GM12878 (cell line): Measurements from ENCODE around the gene ZSCAN20. TPM values are rescaled to one million over a fixed set of nuclear protein-coding genes. Genes with fewer than 3 reads are reported as not detected.

Experiments used
- ATAC-seq: fragments of 200-7000 bp; cut with Tn5 transposase; 3 replicates; pipeline ENCODE4 v1.9.1; 2020; ENCODE audit warnings: mild to moderate bottlenecking, moderate library complexity
- BruUV-seq: library from RNA; stranded (reverse); fragments of 400-500 nt; replicated peaks from 2 replicates; lab custom pipeline; 2021; lab: Mats Ljungman, UMichigan
- CTCF ChIA-PET: fragments of 300-600 bp; sonication (Branson Sonifier 250); formaldehyde crosslinking; extraction: SDS; loops from one replicate; lab custom pipeline; 2021; ENCODE audit warnings: inconsistent platforms; lab: Yijun Ruan, JAX
- POLR2A ChIA-PET: fragments of 350-600 bp; formaldehyde crosslinking; extraction: SDS; loops from one replicate; lab custom pipeline; 2021; ENCODE audit warnings: inconsistent platforms; lab: Charles Lee
- RAD21 ChIA-PET: fragments of 300-600 bp; sonication (Branson Sonifier 250); formaldehyde crosslinking; loops from one replicate; lab custom pipeline; 2023; ENCODE audit warnings: antibody characterized with exemption; ENCODE audit not compliant: unreplicated experiment; lab: Charles Lee
- SMC1A ChIA-PET: fragments of 300-600 bp; sonication (Branson Sonifier 250); formaldehyde crosslinking; loops from one replicate; lab custom pipeline; 2023; ENCODE audit not compliant: unreplicated experiment, uncharacterized antibody; lab: Charles Lee
- DNase-seq: peaks from one replicate; pipeline ENCODE4 v3.0.0-alpha.2; 2011; ENCODE audit warnings: low read depth, low spot score
- FAIRE-seq: peaks from 3 replicates; lab custom pipeline; 2011; peaks lifted over from hg19 to GRCh38; lab: Jason Lieb, UNC
- H2AFZ ChIP-seq: 2 replicates; pipeline ENCODE4 v1.6.0; 2011; ENCODE audit warnings: low read depth, low read length, control low read depth; ENCODE audit not compliant: control insufficient read depth
- H3K27ac ChIP-seq: 2 replicates; pipeline ENCODE4 v1.5.1; 2011; ENCODE audit warnings: control low read depth; ENCODE audit not compliant: control insufficient read depth, insufficient read depth
- H3K27me3 ChIP-seq, 2 experiments: replicated peaks in 1 of 2; 2 replicates each; pipeline versions ENCODE4 v1.6.0 to v1.6.1; 2011; ENCODE audit warnings: low read length in 1 of 2; ENCODE audit not compliant: control insufficient read depth in 2 of 2, insufficient read depth in 2 of 2
- H3K36me3 ChIP-seq, 2 experiments: 2 replicates each; pipeline ENCODE4 v1.5.1; 2011; ENCODE audit warnings: low read length in 1 of 2; ENCODE audit not compliant: control insufficient read depth in 2 of 2, insufficient read depth in 2 of 2
- H3K4me1 ChIP-seq: 2 replicates; pipeline ENCODE4 v1.6.1; 2011; ENCODE audit warnings: mild to moderate bottlenecking, low read length, moderate library complexity, mixed read lengths; ENCODE audit not compliant: control insufficient read depth, insufficient read depth
- H3K4me2 ChIP-seq: 2 replicates; pipeline ENCODE4 v1.6.0; 2011; ENCODE audit warnings: control low read depth; ENCODE audit not compliant: control insufficient read depth, insufficient read depth
- H3K4me3 ChIP-seq: fragments of 200-600 bp; sonication (generic); 2 replicates; pipeline ENCODE4 v1.5.1; 2016
- H3K79me2 ChIP-seq: 2 replicates; pipeline ENCODE4 v1.6.0; 2011; ENCODE audit warnings: low read length; ENCODE audit not compliant: control insufficient read depth, insufficient read depth
- H3K9ac ChIP-seq: 2 replicates; pipeline ENCODE4 v1.8.0; 2011; ENCODE audit warnings: low read length, control low read depth, mixed read lengths; ENCODE audit not compliant: control insufficient read depth, insufficient read depth
- H3K9me3 ChIP-seq: replicated peaks from 3 replicates; pipeline ENCODE4 v1.5.1; 2011; ENCODE audit warnings: mild to moderate bottlenecking, low read length; ENCODE audit not compliant: control insufficient read depth, insufficient read depth
- H4K20me1 ChIP-seq: 2 replicates; pipeline ENCODE4 v1.6.0; 2011; ENCODE audit not compliant: control insufficient read depth, insufficient read depth
- CBX5 ChIP-seq: sonication (generic); IDR thresholded peaks from 2 replicates; pipeline ENCODE4 v1.6.1; 2016; ENCODE audit warnings: low read depth, moderate library complexity, mild to moderate bottlenecking, inconsistent platforms
- ETV6 ChIP-seq, 2 experiments: fragments of 450-650 bp in 1 of 2; IDR thresholded peaks in 1 of 2; conservative IDR thresholded peaks in 1 of 2; 2 replicates each; pipeline ENCODE4 v1.6.1; 2014; ENCODE audit warnings: antibody characterized with exemption in 1 of 2, borderline replicate concordance in 1 of 2, low read depth in 1 of 2, mild to moderate bottlenecking in 1 of 2, moderate library complexity in 1 of 2
- MTA2 ChIP-seq: fragments of 450-650 bp; IDR thresholded peaks from 2 replicates; pipeline ENCODE4 v1.6.1; 2016; ENCODE audit warnings: low read depth, mild to moderate bottlenecking, moderate library complexity
- MYB ChIP-seq: fragments of 150-350 bp; IDR thresholded peaks from 2 replicates; pipeline ENCODE4 v1.6.1; 2014; ENCODE audit warnings: mild to moderate bottlenecking, low read depth, low read length, borderline replicate concordance
- NRF1 ChIP-seq: conservative IDR thresholded peaks from 2 replicates; pipeline ENCODE4 v1.6.1; 2011; ENCODE audit warnings: mild to moderate bottlenecking, low read depth, low read length, improper control_type of control experiment
- SIN3A ChIP-seq: IDR thresholded peaks from 2 replicates; pipeline ENCODE4 v1.6.1; 2012; ENCODE audit warnings: low read depth, low read length, improper control_type of control experiment
- SPI1 ChIP-seq: IDR thresholded peaks from 2 replicates; pipeline ENCODE4 v1.6.1; 2011; ENCODE audit warnings: low read depth, mild to moderate bottlenecking, low read length, moderate library complexity, borderline replicate concordance; ENCODE audit not compliant: insufficient read depth
- ZBTB11 ChIP-seq: fragments of 450-650 bp; formaldehyde crosslinking; IDR thresholded peaks from 2 replicates; pipeline ENCODE4 v1.5.0; 2022; ENCODE audit warnings: mild to moderate bottlenecking, missing genetic modification characterization
- WGBS: methylation state at CpG from one replicate; pipeline ENCODE4 v1.1.6; 2016; ENCODE audit warnings: low lambda C conversion rate; ENCODE audit not compliant: insufficient replicate concordance, insufficient coverage; ENCODE audit errors: missing lambda C conversion rate; 5-methylcytosine and 5-hydroxymethylcytosine counted together
- in situ Hi-C: fragments of 300-500 bp; cut with MboI; formaldehyde crosslinking; loops from 9 replicates; pipeline ENCODE4 v1.14.3; 2018; ENCODE audit warnings: mixed read lengths
- intact Hi-C: fragments of 100-400 bp; cut with micrococcal nuclease; formaldehyde crosslinking; loops from one replicate; pipeline ENCODE4 v1.14.2; 2022; ENCODE audit not compliant: unreplicated experiment
- polyA plus RNA-seq, 11 experiments: library from polyadenylated mRNA; depleted of rRNA in 4 of 11; unstranded in 6 of 11; stranded (reverse) in 5 of 11; fragments of >200 nt; fragmentation: Nextera tagmentation in 4 of 11; fragmentation: Illumina TruSeq in 1 of 11; extraction: Ambion mirVana in 4 of 11; extraction: Trizol in 1 of 11; gene quantifications; 1 replicate in 1 of 11; 2 replicates in 10 of 11; pipeline versions ENCODE4 v1.2.1 to v1.2.3, GENCODE V29; 2011 to 2016; ENCODE audit warnings: inconsistent platforms in 2 of 11, missing spikeins in 2 of 11, low read depth in 1 of 11
- total RNA-seq, 4 experiments: library from RNA; depleted of rRNA in 3 of 4; stranded (reverse); fragments of >200 nt in 3 of 4; fragmentation: Illumina TruSeq in 1 of 4; extraction: Trizol in 1 of 4; gene quantifications; 2 replicates each; pipeline versions ENCODE4 v1.2.1 to v1.2.3, GENCODE V29; 2013 to 2021

ZSCAN20 gene
- total and polyA plus RNA-seq, 10 of the 15 experiments (the other 5 are each of a cell fraction or from before 2014, with no cell fraction given): 0.35 to 5.1 (median 2.4) TPM

- Histone ChIP-seq H3K36me3 (no peaks in the 10 kb centered on the region), H3K4me2 (no peak overlapping the region), H3K27me3 (no peaks in the 10 kb centered on the region), H2AFZ (no peak overlapping the region), H3K9me3 (no peaks in the 10 kb centered on the region), H3K4me3 (no peak overlapping the region), H4K20me1 (no peaks in the 10 kb centered on the region), H3K9ac (no peak overlapping the region), H3K79me2 (no peaks in the 10 kb centered on the region), H3K27ac (no peak overlapping the region)
- DNase-seq (no peak), FAIRE-seq (no peak)
- SMC1A ChIA-PET: interaction anchor here (8.8 kb wide), 1 partner anchor 8 kb away, joined by 112 read pairs; no protein-coding TSS in a partner anchor
- in situ Hi-C loops: loop anchor here (5.0 kb wide), 2 partner anchors 98 to 168 kb away; no protein-coding TSS in a partner anchor
- no TSS peak for BruUV-seq
- 2% methylated on average over 2 of the region's 2 CpGs for WGBS
- POLR2A ChIA-PET: no interaction called here
- intact Hi-C loops: no loop called here
- TF ChIP-seq SIN3A (no peak), ZBTB11 (no peak), NRF1 (no peak), MTA2 (no peak), ETV6 (conservative IDR thresholded peaks at IDR 0.05 in 1 of 2, IDR thresholded peaks at IDR 0.05 in 1 of 2; ENCODE audit: borderline replicate concordance in 1 of 2, low read depth in 1 of 2) (no peak), CBX5 (no peak), SPI1 (no peak), MYB (no peak)
- TF ChIP-seq, all 136 proteins: peak for 0
- H3K4me1 ChIP-seq: peaks cover 38% of the 10 kb centered on the region
- ChIA-PET CTCF (interaction anchor here (1.6 kb wide), 1 partner anchor 10 kb away, joined by 6 read pairs; no protein-coding TSS in a partner anchor), RAD21 (no interaction called here)
- ATAC-seq: no peak
Measured at GRCh38 chr1:33465316-33465715, 7.1 kb upstream of the ZSCAN20 start.
